A673 (cell line): ENCODE results near the gene CTU2.

Experiments used
- CTCF ChIP-seq: fragments of 300-800, 200-600 bp; sonication (generic); conservative IDR thresholded peaks from 2 replicates; pipeline ENCODE4 v1.5.1; 2017; ENCODE audit warnings: low read depth, mild to moderate bottlenecking, antibody characterized with exemption, low read length, moderate library complexity, mixed read lengths
- EZH2 ChIP-seq: fragments of 200-600 bp; sonication (generic); IDR thresholded peaks from 2 replicates; pipeline ENCODE4 v1.6.1; 2017; ENCODE audit warnings: borderline replicate concordance, low read depth, mild to moderate bottlenecking, mixed read lengths, antibody characterized with exemption, low read length; ENCODE audit not compliant: poor library complexity, severe bottlenecking

GRCh38 chr16:88681709-88682451, 24.4 kb upstream of the CTU2 start:
- TF ChIP-seq CTCF (no peak), EZH2 (no peak)
